Upper lobe of left lung (tissue), 4 donors: Measurements from ENCODE around the gene CCDC127.

Experiments used
- EP300 ChIP-seq, 4 donors: sonication (generic); formaldehyde crosslinking; IDR thresholded peaks; one replicate each; pipeline ENCODE4 v1.5.1; 2017; ENCODE audit warnings: antibody characterized with exemption in 4 of 4, control low read depth in 2 of 4
- POLR2A ChIP-seq, 4 donors: fragments of 450-650 bp; IDR thresholded peaks; one replicate each; pipeline ENCODE4 v1.5.1; 2016 to 2017; ENCODE audit warnings: antibody characterized with exemption in 4 of 4, mild to moderate bottlenecking in 2 of 4
- TF ChIP-seq, protein P1 (sequence below), 6 experiments: fragments of 450-650 bp in 4 of 6; fragments of 200-600 bp in 2 of 6; sonication (generic) in 2 of 6; IDR thresholded peaks; one replicate each; pipeline ENCODE4 v1.5.1; 2016 to 2019; ENCODE audit warnings: antibody characterized with exemption in 6 of 6

DNA sequence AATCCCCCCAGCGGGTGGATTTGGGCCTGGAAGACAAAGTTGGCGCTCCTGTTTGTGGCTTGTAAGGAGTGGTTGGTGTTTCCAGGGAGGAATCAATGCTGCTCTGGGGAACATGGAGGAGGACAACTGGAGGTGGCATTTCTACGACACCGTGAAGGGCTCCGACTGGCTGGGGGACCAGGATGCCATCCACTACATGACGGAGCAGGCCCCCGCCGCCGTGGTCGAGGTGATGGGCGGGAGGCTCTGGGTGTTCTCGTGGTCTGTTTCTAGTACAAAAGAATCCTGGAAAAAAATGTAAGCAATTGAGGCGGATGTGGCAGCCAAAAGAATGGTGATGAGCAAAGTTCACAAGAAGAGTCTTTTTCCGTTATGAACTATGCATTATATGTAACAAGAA, 7.4 kb upstream of the CCDC127 start:
- TF ChIP-seq POLR2A (IDR thresholded peaks at IDR 0.05), result no peak
- TF ChIP-seq, protein P1, sequence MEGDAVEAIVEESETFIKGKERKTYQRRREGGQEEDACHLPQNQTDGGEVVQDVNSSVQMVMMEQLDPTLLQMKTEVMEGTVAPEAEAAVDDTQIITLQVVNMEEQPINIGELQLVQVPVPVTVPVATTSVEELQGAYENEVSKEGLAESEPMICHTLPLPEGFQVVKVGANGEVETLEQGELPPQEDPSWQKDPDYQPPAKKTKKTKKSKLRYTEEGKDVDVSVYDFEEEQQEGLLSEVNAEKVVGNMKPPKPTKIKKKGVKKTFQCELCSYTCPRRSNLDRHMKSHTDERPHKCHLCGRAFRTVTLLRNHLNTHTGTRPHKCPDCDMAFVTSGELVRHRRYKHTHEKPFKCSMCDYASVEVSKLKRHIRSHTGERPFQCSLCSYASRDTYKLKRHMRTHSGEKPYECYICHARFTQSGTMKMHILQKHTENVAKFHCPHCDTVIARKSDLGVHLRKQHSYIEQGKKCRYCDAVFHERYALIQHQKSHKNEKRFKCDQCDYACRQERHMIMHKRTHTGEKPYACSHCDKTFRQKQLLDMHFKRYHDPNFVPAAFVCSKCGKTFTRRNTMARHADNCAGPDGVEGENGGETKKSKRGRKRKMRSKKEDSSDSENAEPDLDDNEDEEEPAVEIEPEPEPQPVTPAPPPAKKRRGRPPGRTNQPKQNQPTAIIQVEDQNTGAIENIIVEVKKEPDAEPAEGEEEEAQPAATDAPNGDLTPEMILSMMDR (IDR thresholded peaks at IDR 0.05), result no peak
- TF ChIP-seq EP300 (IDR thresholded peaks at IDR 0.05), result no peak
